IPS DF 19.7 (cell line): ENCODE data around the gene BCL3.
"Not testable (repeated sequence)": the region's sequence is repeated elsewhere in the genome, so short reads cannot be mapped to it uniquely, and the experiment has no call there.

Source experiments
- DNase-seq: peaks from one replicate; pipeline ENCODE4 v3.0.0-alpha.2; 2013; ENCODE audit warnings: low read depth, low spot score

BCL3 gene

GRCh38 chr19:44721369-44721768 is 27.1 kb upstream of the BCL3 start:
- not testable (repeated sequence) for DNase-seq

GRCh38 chr19:44722131-44723121 is 26.1 kb upstream of the BCL3 start:
- DNase-seq = no peak

- DNase-seq = no peak
Measured at GRCh38 chr19:44723299-44723951, 25.1 kb upstream of the BCL3 start.

- no peak for DNase-seq
Measured at GRCh38 chr19:44723952-44724319, 24.6 kb upstream of the BCL3 start.

GRCh38 chr19:44725251-44725650 is 23.3 kb upstream of the BCL3 start:
- no peak for DNase-seq

GRCh38 chr19:44725684-44726083 is 22.8 kb upstream of the BCL3 start:
- no peak for DNase-seq

- DNase-seq = no peak
Measured at GRCh38 chr19:44726465-44726864, 22.0 kb upstream of the BCL3 start.

GRCh38 chr19:44728178-44728577 is 20.3 kb upstream of the BCL3 start:
- DNase-seq = no peak

- DNase-seq = no peak
Measured at GRCh38 chr19:44729516-44730033, 18.9 kb upstream of the BCL3 start.

- no peak for DNase-seq
Measured at GRCh38 chr19:44731081-44731480, 17.4 kb upstream of the BCL3 start.

- no peak for DNase-seq
Measured at GRCh38 chr19:44731622-44732021, 16.9 kb upstream of the BCL3 start.

- no peak for DNase-seq
Measured at GRCh38 chr19:44732235-44733014, 16.1 kb upstream of the BCL3 start.

GRCh38 chr19:44734357-44734756 is 14.2 kb upstream of the BCL3 start:
- no peak for DNase-seq

- no peak for DNase-seq
Measured at GRCh38 chr19:44735011-44735410, 13.5 kb upstream of the BCL3 start.

- DNase-seq = no peak
Measured at GRCh38 chr19:44737238-44738071, 11.1 kb upstream of the BCL3 start.

GRCh38 chr19:44738136-44738535 is 10.4 kb upstream of the BCL3 start:
- no peak for DNase-seq

- no peak for DNase-seq
Measured at GRCh38 chr19:44738603-44739558, 9.6 kb upstream of the BCL3 start.

- DNase-seq = no peak
Measured at GRCh38 chr19:44740351-44740824, 8.1 kb upstream of the BCL3 start.

GRCh38 chr19:44741258-44741731 is 7.2 kb upstream of the BCL3 start:
- no peak for DNase-seq
